Erythroblast (primary cell): ENCODE data around the gene WDR26.
"Not testable (repeated sequence)": the region's sequence is repeated elsewhere in the genome, so short reads cannot be mapped to it uniquely, and the experiment has no call there.

Experiments
- GATA1 ChIP-seq: IDR thresholded peaks from 2 replicates; pipeline ENCODE4 v1.6.1; 2011; ENCODE audit warnings: low read depth, mild to moderate bottlenecking, control low read depth, low read length, moderate library complexity
- POLR2A ChIP-seq: IDR thresholded peaks from 2 replicates; pipeline ENCODE4 v1.6.1; 2011; ENCODE audit warnings: mild to moderate bottlenecking, low read length

GRCh38 chr1:224480888-224481459 lies 46.4 kb upstream of the WDR26 start:
- TF ChIP-seq POLR2A, GATA1: not testable (repeated sequence)
